H1 (cell line): ENCODE data around the gene BRD1. TPM values are rescaled to one million over a fixed set of nuclear protein-coding genes. Genes with fewer than 3 reads are reported as not detected.

ENCODE experiments used
- HDAC2 ChIP-seq, 2 experiments: fragments of 300-600 bp in 1 of 2; sonication (generic) in 1 of 2; IDR thresholded peaks; 2 replicates each; pipeline ENCODE4 v1.6.1; 2011 to 2012; ENCODE audit warnings: low read depth in 2 of 2, low read length in 2 of 2, mild to moderate bottlenecking in 2 of 2, moderate library complexity in 2 of 2, borderline replicate concordance in 1 of 2, inconsistent platforms in 1 of 2
- RFX5 ChIP-seq: IDR thresholded peaks from 2 replicates; pipeline ENCODE4 v1.6.1; 2011; ENCODE audit warnings: low read depth, low read length, improper control_type of control experiment, borderline replicate concordance
- SP2 ChIP-seq: IDR thresholded peaks from 2 replicates; pipeline ENCODE4 v1.6.1; 2012; ENCODE audit warnings: mild to moderate bottlenecking, low read length, inconsistent platforms
- polyA plus RNA-seq, 7 experiments: library from polyadenylated mRNA; depleted of rRNA in 3 of 7; stranded (reverse) in 5 of 7; unstranded in 2 of 7; fragments of >200 nt in 5 of 7; fragments of 200-250 nt in 2 of 7; gene quantifications; 1 replicate in 5 of 7; 2 replicates in 1 of 7; 4 replicates in 1 of 7; pipeline versions ENCODE4 v1.2.1 to v1.2.3, GENCODE V29; 2011 to 2013; ENCODE audit warnings: missing spikeins in 2 of 7, mixed read lengths in 2 of 7
- total RNA-seq: library from RNA; stranded (reverse); fragmentation: NEBNext Ultra II Directional; extraction: Animal tissue kit (Norgen Biotek cat#: 25700); gene quantifications from 2 replicates; pipeline ENCODE4 v1.2.1, GENCODE V29; 2021
- TF ChIP-seq, protein P1 (sequence below): IDR thresholded peaks from 2 replicates; pipeline ENCODE4 v1.6.1; 2011; ENCODE audit warnings: low read depth, mild to moderate bottlenecking, low read length; ENCODE audit not compliant: insufficient read depth

Gene BRD1
- total and polyA plus RNA-seq, 2 of the 8 experiments (the other 6 are each of a cell fraction or from before 2014, with no cell fraction given): 6.8 to 34.0 TPM

DNA sequence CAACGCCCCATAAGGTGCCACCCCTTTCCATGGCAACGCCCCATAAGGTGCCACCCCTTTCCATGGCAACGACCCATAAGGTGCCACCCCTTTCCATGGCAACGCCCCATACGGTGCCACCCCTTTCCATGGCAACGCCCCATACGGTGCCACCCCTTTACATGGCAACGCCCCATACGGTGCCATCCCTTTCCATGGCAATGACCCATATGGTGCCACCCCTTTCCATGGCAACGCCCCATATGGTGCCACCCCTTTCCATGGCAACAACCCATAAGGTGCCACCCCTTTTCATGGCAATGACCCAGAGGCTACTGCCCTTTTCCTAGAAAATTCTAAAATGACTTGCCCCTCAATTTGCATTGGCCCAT, 72.1 kb downstream of the BRD1 start (continued):
- TF ChIP-seq SP2 (no peak), HDAC2 (IDR thresholded peaks at IDR 0.05; ENCODE audit: borderline replicate concordance in 1 of 2, low read depth in 2 of 2, low read length in 2 of 2) (no peak), RFX5 (no peak)
- TF ChIP-seq, protein P1, sequence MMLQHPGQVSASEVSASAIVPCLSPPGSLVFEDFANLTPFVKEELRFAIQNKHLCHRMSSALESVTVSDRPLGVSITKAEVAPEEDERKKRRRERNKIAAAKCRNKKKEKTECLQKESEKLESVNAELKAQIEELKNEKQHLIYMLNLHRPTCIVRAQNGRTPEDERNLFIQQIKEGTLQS: no peak
